HG03159 (cell line): ENCODE data around the gene POLG2.
A peak's percentile ranks its signal among the peaks of the same experiment; 100 is the strongest.
"Not testable (repeated sequence)": the region's sequence is repeated elsewhere in the genome, so short reads cannot be mapped to it uniquely, and the experiment has no call there.

ENCODE experiments used
- ATAC-seq: cut with Tn5 transposase; IDR thresholded peaks from one replicate; pipeline ENCODE4 v1.9.1; 2021; ENCODE audit warnings: mild to moderate bottlenecking, moderate library complexity; ENCODE audit not compliant: unreplicated experiment

The POLG2 gene

GRCh38 chr17:64491034-64491860 is 5.6 kb downstream of the POLG2 start:
- no peak for ATAC-seq

GRCh38 chr17:64488301-64488700 is 8.6 kb downstream of the POLG2 start:
- no peak for ATAC-seq

GRCh38 chr17:64484380-64484779 is 12.5 kb downstream of the POLG2 start:
- ATAC-seq, result no peak

GRCh38 chr17:64480951-64481350 is 15.9 kb downstream of the POLG2 start:
- no peak for ATAC-seq

GRCh38 chr17:64477849-64478248 is 19.0 kb downstream of the POLG2 start:
- ATAC-seq, result no peak

- no peak for ATAC-seq
These were observed 24.3 kb downstream of the POLG2 start for GRCh38 chr17:64472564-64472963.

GRCh38 chr17:64471440-64471839 is 25.4 kb downstream of the POLG2 start:
- no peak for ATAC-seq

GRCh38 chr17:64470625-64471024 is 26.2 kb downstream of the POLG2 start:
- ATAC-seq, result no peak

GRCh38 chr17:64466834-64467233 is 30.0 kb downstream of the POLG2 start:
- ATAC-seq, result not testable (repeated sequence)

GRCh38 chr17:64466019-64466735 is 30.7 kb downstream of the POLG2 start:
- no peak for ATAC-seq

GRCh38 chr17:64461788-64462187 is 35.1 kb downstream of the POLG2 start:
- no peak for ATAC-seq

GRCh38 chr17:64460955-64461354 is 35.9 kb downstream of the POLG2 start:
- no peak for ATAC-seq

- not testable (repeated sequence) for ATAC-seq
These were observed 37.0 kb downstream of the POLG2 start for GRCh38 chr17:64459818-64460217.

GRCh38 chr17:64459284-64459747 is 37.5 kb downstream of the POLG2 start:
- no peak for ATAC-seq

- no peak for ATAC-seq
These were observed 38.1 kb downstream of the POLG2 start for GRCh38 chr17:64458756-64459155.

GRCh38 chr17:64457156-64457555 is 39.7 kb downstream of the POLG2 start:
- ATAC-seq, result no peak

GRCh38 chr17:64455993-64456885 is 40.6 kb downstream of the POLG2 start:
- ATAC-seq, result peak; percentile 72

GRCh38 chr17:64449545-64449944 is 47.3 kb downstream of the POLG2 start:
- ATAC-seq, result no peak

GRCh38 chr17:64448665-64449512 is 48.0 kb downstream of the POLG2 start, which contains the start of gene MILR1:
MILR1 (plus strand) TSS chr17:64449115; CDS start chr17:64449169, 54 bp downstream.
- ATAC-seq, result peak; percentile 68

- ATAC-seq, result no peak
These were observed 49.3 kb downstream of the POLG2 start for GRCh38 chr17:64447526-64447925.
